CD4-positive, alpha-beta T cell treated with Interferon gamma for 1 hour (primary cell): Measurements from ENCODE around the gene ZNF667.
A peak's percentile ranks its signal among the peaks of the same experiment; 100 is the strongest.

Source experiments
- DNase-seq: peaks from one replicate; pipeline ENCODE4 v3.0.0-alpha.2; 2020

ZNF667 gene

GRCh38 chr19:56476651-56477428 lies at the start of gene ZNF667:
Gene ZNF667 (minus strand): TSS chr19:56477345. CDS start chr19:56462370, 14,975 bp downstream.
- peak; percentile 69 for DNase-seq

- DNase-seq, result no peak
Measured at GRCh38 chr19:56525214-56525860, 48.2 kb upstream of the ZNF667 start.

- DNase-seq, result no peak
Measured at GRCh38 chr19:56508290-56508778, 31.2 kb upstream of the ZNF667 start.

GRCh38 chr19:56507446-56508289 lies 30.5 kb upstream of the ZNF667 start, which contains the start of gene ZNF471:
Gene ZNF471 (plus strand): TSS chr19:56507855. CDS start chr19:56511572, 3,717 bp downstream.
- DNase-seq, result peak; percentile 95

GRCh38 chr19:56504581-56504980 lies 27.4 kb upstream of the ZNF667 start:
- no peak for DNase-seq

- DNase-seq, result no peak
Measured at GRCh38 chr19:56491399-56491798, 14.3 kb upstream of the ZNF667 start.

GRCh38 chr19:56477429-56478338 lies 539 bp upstream of the ZNF667 start:
- DNase-seq, result peak; percentile 80

- no peak for DNase-seq
Measured at GRCh38 chr19:56476093-56476492, 1.1 kb downstream of the ZNF667 start.

- no peak for DNase-seq
Measured at GRCh38 chr19:56474308-56474707, 2.8 kb downstream of the ZNF667 start.

GRCh38 chr19:56441206-56441792 lies 35.8 kb downstream of the ZNF667 start:
- DNase-seq, result no peak

- DNase-seq, result no peak
Measured at GRCh38 chr19:56423985-56424353, 53.2 kb downstream of the ZNF667 start.

GRCh38 chr19:56423276-56423984 lies 53.7 kb downstream of the ZNF667 start:
- DNase-seq, result no peak

- no peak for DNase-seq
Measured at GRCh38 chr19:56405062-56405461, 72.1 kb downstream of the ZNF667 start.

GRCh38 chr19:56404705-56405056 lies 72.5 kb downstream of the ZNF667 start:
- peak; percentile 6 for DNase-seq

GRCh38 chr19:56403764-56404704 lies 73.1 kb downstream of the ZNF667 start, which contains the start of gene ZNF583:
Gene ZNF583 (plus strand): TSS chr19:56404332. CDS start chr19:56407115, 2,783 bp downstream.
- DNase-seq, result peak; percentile 93

GRCh38 chr19:56403261-56403660 lies 73.9 kb downstream of the ZNF667 start:
- DNase-seq, result no peak

GRCh38 chr19:56400485-56400884 lies 76.7 kb downstream of the ZNF667 start:
- DNase-seq, result no peak

GRCh38 chr19:56398809-56399208 lies 78.3 kb downstream of the ZNF667 start:
- no peak for DNase-seq

GRCh38 chr19:56393119-56394012 lies 83.8 kb downstream of the ZNF667 start, which contains the start of gene ZNF582:
Gene ZNF582 (minus strand): TSS chr19:56393534. CDS start chr19:56391752, 1,782 bp downstream.
- peak; percentile 96 for DNase-seq
